Fibroblast of the aortic adventitia (primary cell): ENCODE results near the gene LCP2. TPM values are rescaled to one million over a fixed set of nuclear protein-coding genes. Genes with fewer than 3 reads are reported as not detected.

Experiments used
- DNase-seq: peaks from one replicate; pipeline ENCODE4 v3.0.0-alpha.2; 2010; ENCODE audit warnings: low read depth
- H3K4me3 ChIP-seq: 2 replicates; pipeline ENCODE4 v1.5.1; 2011; ENCODE audit warnings: low read depth, mild to moderate bottlenecking, control low read depth, low read length, moderate library complexity
- CTCF ChIP-seq: IDR thresholded peaks from 2 replicates; pipeline ENCODE4 v1.5.1; 2011; ENCODE audit warnings: mild to moderate bottlenecking, low read length, control low read depth, inconsistent platforms; ENCODE audit not compliant: insufficient read depth
- total RNA-seq: library from RNA; depleted of rRNA; stranded (reverse); fragments of >200 nt; gene quantifications from 2 replicates; pipeline ENCODE4 v1.2.3, GENCODE V29; 2012; ENCODE audit warnings: low replicate concordance

Gene LCP2
- total RNA-seq, 1 donor = not detected

- no peak for TF ChIP-seq CTCF
- no peak overlapping the region for H3K4me3 ChIP-seq
- DNase-seq = no peak
These were observed 64.2 kb downstream of the LCP2 start for GRCh38 chr5:170233358-170233892.

DNA sequence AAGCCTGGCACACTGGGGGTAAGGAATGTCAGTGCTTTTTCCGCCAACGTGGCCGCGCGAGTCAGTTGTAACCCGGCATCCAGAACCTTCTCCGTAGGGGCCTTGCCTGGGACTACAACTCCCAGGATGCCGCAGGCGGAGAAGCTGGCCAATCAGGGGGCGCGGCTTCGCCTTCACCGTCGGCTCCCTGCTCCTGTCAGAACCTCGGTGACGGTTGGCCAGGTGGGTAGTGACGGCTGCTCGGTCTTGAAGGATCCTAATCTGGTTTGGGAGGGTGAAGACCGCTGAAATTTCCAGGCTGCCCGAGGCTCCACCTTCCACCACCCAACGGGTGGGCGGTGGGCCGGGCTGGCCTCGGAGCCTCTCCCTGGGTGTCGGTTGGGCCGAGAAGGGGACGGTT is 64.8 kb downstream of the LCP2 start, which contains the start of gene C5orf58:
Gene C5orf58 (plus strand): TSS at position 200 of the 400 bp plus-strand sequence. CDS start 1,992 bp downstream, outside the sequence.
- no peak for TF ChIP-seq CTCF
- H3K4me3 ChIP-seq = no peak within 1 kb of the TSS
- no peak for DNase-seq

DNA sequence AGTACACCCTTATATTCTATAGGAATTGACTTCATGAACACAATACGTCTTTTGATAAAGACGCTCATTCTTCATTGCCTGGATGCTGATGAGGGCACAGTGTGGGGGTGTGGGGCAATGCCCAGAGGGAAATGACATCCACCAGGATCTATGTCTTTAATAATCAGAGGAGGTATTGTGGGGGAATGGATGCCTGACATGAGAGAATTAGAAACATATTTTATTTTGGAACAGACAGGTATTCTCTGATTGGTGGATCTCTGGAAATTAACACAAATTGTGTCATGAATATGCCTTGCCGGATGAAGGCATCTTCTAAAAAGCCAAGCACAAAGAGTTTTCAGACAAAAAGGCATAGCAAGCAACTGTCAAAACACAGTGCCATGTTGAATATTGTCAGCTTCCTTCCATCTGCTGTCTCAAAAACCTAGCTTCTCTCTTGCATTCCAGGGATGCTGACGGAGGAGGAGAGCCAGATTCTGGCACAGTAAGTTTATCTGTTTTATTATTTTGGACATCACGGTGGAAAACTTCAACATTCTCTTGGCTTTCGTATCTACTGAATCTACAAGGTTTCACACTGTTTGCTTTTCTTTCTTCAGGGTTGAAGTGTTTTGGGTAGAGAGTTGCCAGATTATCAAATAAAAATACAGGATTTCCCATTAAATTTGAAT is 68.7 kb downstream of the LCP2 start:
- TF ChIP-seq CTCF = no peak
- DNase-seq = no peak
- H3K4me3 ChIP-seq = no peak overlapping the region

- TF ChIP-seq CTCF = no peak
- H3K4me3 ChIP-seq = no peak overlapping the region
- no peak for DNase-seq
These were observed 70.9 kb downstream of the LCP2 start for GRCh38 chr5:170226661-170227060.

DNA sequence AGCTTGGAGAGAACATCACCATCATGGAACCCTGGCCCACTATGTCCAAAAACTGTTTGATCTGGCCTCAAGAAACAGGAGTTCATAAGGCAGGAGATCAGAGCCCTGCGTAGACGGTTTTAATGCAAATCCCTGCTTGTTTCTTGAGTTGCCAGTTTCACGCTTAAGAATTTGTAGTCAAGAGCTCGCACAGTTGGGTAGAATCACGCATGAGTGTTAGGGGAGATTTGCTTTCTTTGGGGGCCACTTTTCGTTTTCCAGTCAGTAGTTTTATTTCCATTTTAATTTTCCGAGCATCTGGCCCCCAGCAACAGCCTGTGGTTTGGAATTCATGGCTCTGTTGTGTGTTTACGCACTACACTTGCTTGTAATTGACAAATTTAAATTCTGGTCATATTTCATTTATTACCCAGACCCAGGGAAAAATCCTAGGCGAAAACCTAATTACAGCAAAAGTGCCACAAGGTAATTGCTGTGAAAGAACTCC is 71.4 kb downstream of the LCP2 start:
- H3K4me3 ChIP-seq = no peak overlapping the region
- DNase-seq = no peak
- TF ChIP-seq CTCF = no peak

DNA sequence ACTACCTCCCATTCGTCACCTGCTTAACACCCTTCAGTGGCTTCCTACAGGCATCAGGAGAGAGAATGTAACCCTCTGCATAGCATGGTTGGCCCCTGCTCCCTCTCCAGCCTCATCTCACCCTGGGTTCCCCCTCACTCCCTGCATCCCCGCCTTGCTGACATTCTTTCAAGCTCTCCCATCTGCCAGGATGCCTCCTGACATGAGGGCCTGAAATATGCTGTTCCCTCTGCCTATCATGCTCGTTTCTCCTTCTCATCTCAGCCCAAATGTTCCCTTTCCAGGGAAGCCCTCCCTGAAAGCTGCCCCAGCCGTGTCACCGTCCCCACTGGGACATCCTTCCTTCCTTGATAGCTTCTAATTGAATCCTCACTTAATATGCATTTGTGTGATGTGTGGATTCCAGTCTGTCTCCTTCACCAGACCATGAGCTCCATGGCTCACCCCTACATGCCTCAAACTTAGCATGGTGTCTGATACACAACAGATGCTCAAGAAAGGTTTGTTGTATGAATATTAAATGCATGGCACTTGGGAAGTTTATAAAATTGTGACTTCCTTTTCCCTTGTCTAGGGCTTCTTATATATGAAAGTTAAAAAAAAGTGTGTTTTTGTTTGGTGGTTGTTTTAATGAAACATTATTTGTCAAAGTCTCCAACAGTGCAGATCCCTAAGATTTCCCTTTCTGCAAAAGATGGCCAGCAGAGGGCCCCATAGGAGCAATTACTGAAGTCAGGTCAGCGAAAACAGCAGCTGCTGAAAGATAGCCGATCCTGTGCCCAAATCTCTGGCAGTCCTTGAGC is 72.0 kb downstream of the LCP2 start:
- H3K4me3 ChIP-seq = no peak overlapping the region
- DNase-seq = peak; percentile 72
- TF ChIP-seq CTCF = peak; percentile 84
